Neural cell (in vitro differentiated cells): Measurements from ENCODE around the gene IGF2BP2. TPM values are rescaled to one million over a fixed set of nuclear protein-coding genes. Genes with fewer than 3 reads are reported as not detected.

Experiments
- H2AFZ ChIP-seq: fragments of 200-600, 300-800 bp; sonication (generic), shearing (Covaris generic); 2 replicates; pipeline ENCODE4 v1.6.0; 2014; ENCODE audit warnings: low read depth, mild to moderate bottlenecking, antibody characterized with exemption, low read length, moderate library complexity
- H3F3A ChIP-seq: fragments of 200-600 bp; shearing (Covaris generic); 2 replicates; pipeline ENCODE4 v1.6.1; 2016; ENCODE audit warnings: mild to moderate bottlenecking, moderate library complexity, mixed read lengths, antibody characterized with exemption, low read length; ENCODE audit not compliant: insufficient read depth, poor library complexity, severe bottlenecking
- H3K27ac ChIP-seq: fragments of 200-600, 300-800 bp; sonication (generic), shearing (Covaris generic); 2 replicates; pipeline ENCODE4 v1.5.1; 2014; ENCODE audit warnings: mild to moderate bottlenecking, low read length, moderate library complexity
- H3K27me3 ChIP-seq: fragments of 300-800, 200-600 bp; sonication (generic), shearing (Covaris generic); 2 replicates; pipeline ENCODE4 v1.6.0; 2014; ENCODE audit warnings: mild to moderate bottlenecking, low read depth, low read length, moderate library complexity; ENCODE audit not compliant: insufficient read depth
- H3K36me3 ChIP-seq: fragments of 300-800, 200-600 bp; sonication (generic), shearing (Covaris generic); 2 replicates; pipeline ENCODE4 v1.5.1; 2014; ENCODE audit warnings: mild to moderate bottlenecking, antibody characterized with exemption, low read length, moderate library complexity; ENCODE audit not compliant: insufficient read depth
- H3K4me2 ChIP-seq: fragments of 300-800, 200-600 bp; sonication (generic), shearing (Covaris generic); 2 replicates; pipeline ENCODE4 v1.6.0; 2014; ENCODE audit warnings: mild to moderate bottlenecking, low read length
- H3K4me3 ChIP-seq: fragments of 300-800, 200-600 bp; sonication (generic), shearing (Covaris generic); 2 replicates; pipeline ENCODE4 v1.5.1; 2014; ENCODE audit warnings: mild to moderate bottlenecking, low read length, moderate library complexity
- H3K79me2 ChIP-seq: fragments of 200-600 bp; shearing (Covaris generic); replicated peaks from 2 replicates; pipeline ENCODE4 v1.6.0; 2014; ENCODE audit warnings: mild to moderate bottlenecking, low read length, moderate library complexity; ENCODE audit not compliant: insufficient read depth
- H3K9ac ChIP-seq: fragments of 300-800, 200-600 bp; sonication (generic), shearing (Covaris generic); 2 replicates; pipeline ENCODE4 v1.6.1; 2016; ENCODE audit warnings: mild to moderate bottlenecking, low read length, mixed read lengths
- H3K9me2 ChIP-seq: fragments of 200-600 bp; shearing (Covaris generic); 2 replicates; pipeline ENCODE4 v1.6.1; 2016; ENCODE audit warnings: mild to moderate bottlenecking, low read length, mixed read lengths; ENCODE audit not compliant: insufficient read depth
- H3K9me3 ChIP-seq: fragments of 200-600, 300-800 bp; sonication (generic), shearing (Covaris generic); 2 replicates; pipeline ENCODE4 v1.6.1; 2016; ENCODE audit warnings: mild to moderate bottlenecking, mixed run types, low read length, moderate library complexity, mixed read lengths
- H4K20me1 ChIP-seq: fragments of 200-600 bp; shearing (Covaris generic); 2 replicates; pipeline ENCODE4 v1.6.1; 2016; ENCODE audit warnings: mild to moderate bottlenecking, mixed run types; ENCODE audit not compliant: insufficient read depth
- CTCF ChIP-seq: fragments of 450-650 bp; IDR thresholded peaks from 2 replicates; pipeline ENCODE4 v1.5.1; 2014; ENCODE audit warnings: antibody characterized with exemption, mild to moderate bottlenecking, moderate library complexity; ENCODE audit not compliant: poor library complexity, severe bottlenecking
- EP300 ChIP-seq: fragments of 450-650 bp; conservative IDR thresholded peaks from 2 replicates; pipeline ENCODE4 v1.6.1; 2014; ENCODE audit warnings: antibody characterized with exemption, mild to moderate bottlenecking, moderate library complexity; ENCODE audit not compliant: poor library complexity, severe bottlenecking
- EZH2 ChIP-seq: fragments of 200-600, 300-800 bp; shearing (Covaris generic), sonication (generic); IDR thresholded peaks from 2 replicates; pipeline ENCODE4 v1.6.1; 2014; ENCODE audit warnings: antibody characterized with exemption, low read length, borderline replicate concordance, mild to moderate bottlenecking; ENCODE audit not compliant: insufficient read depth, poor library complexity, severe bottlenecking
- MXI1 ChIP-seq: fragments of 450-650 bp; conservative IDR thresholded peaks from 2 replicates; pipeline ENCODE4 v1.6.1; 2014; ENCODE audit warnings: antibody characterized with exemption, mild to moderate bottlenecking; ENCODE audit not compliant: poor library complexity, severe bottlenecking
- POLR2AphosphoS5 ChIP-seq: IDR thresholded peaks from 2 replicates; pipeline ENCODE4 v1.6.1; 2012
- RAD21 ChIP-seq: fragments of 450-650 bp; conservative IDR thresholded peaks from 2 replicates; pipeline ENCODE4 v1.6.1; 2014; ENCODE audit warnings: antibody characterized with exemption, mild to moderate bottlenecking, moderate library complexity
- REST ChIP-seq: IDR thresholded peaks from 2 replicates; pipeline ENCODE4 v1.6.1; 2012; ENCODE audit warnings: borderline replicate concordance
- SMC3 ChIP-seq: fragments of 450-650 bp; conservative IDR thresholded peaks from 2 replicates; pipeline ENCODE4 v1.6.1; 2014; ENCODE audit warnings: antibody characterized with exemption, mild to moderate bottlenecking, moderate library complexity; ENCODE audit not compliant: poor library complexity
- TAF1 ChIP-seq: IDR thresholded peaks from 2 replicates; pipeline ENCODE4 v1.6.1; 2012; ENCODE audit warnings: low read depth
- polyA plus RNA-seq: library from polyadenylated mRNA; depleted of rRNA; stranded (reverse); fragments of >200 nt; gene quantifications from 2 replicates; pipeline ENCODE4 v1.2.3, GENCODE V29; 2014

The IGF2BP2 gene
- polyA plus RNA-seq, 1 donor from 2014 or later, result 46.6 TPM

- Histone ChIP-seq H2AFZ (no peak overlapping the region), H4K20me1 (peaks cover 8% of the 10 kb centered on the region), H3K4me2 (no peak overlapping the region)
Measured at GRCh38 chr3:185797993-185798830, 26.6 kb downstream of the IGF2BP2 start.

More at GRCh38 chr3:185797993-185798830, 26.6 kb downstream of the IGF2BP2 start:
- peaks cover 71% of the 10 kb centered on the region for H3K79me2 ChIP-seq
- no peak overlapping the region for H3K9ac ChIP-seq
- no peaks in the 10 kb centered on the region for H3K9me3 ChIP-seq
- no peaks in the 10 kb centered on the region for H3K36me3 ChIP-seq
- H3K27me3 ChIP-seq, result no peaks in the 10 kb centered on the region
- H3K27ac ChIP-seq, result no peak overlapping the region
- TF ChIP-seq MXI1, result no peak
- no peak for TF ChIP-seq EZH2
- no peak for TF ChIP-seq REST
- no peak for TF ChIP-seq TAF1
- no peak for TF ChIP-seq RAD21
- no peak for TF ChIP-seq POLR2AphosphoS5
- TF ChIP-seq EP300, result no peak
- no peak for TF ChIP-seq CTCF
- no peak for TF ChIP-seq SMC3
- no peaks in the 10 kb centered on the region for H3K9me2 ChIP-seq
- no peak overlapping the region for H3K4me3 ChIP-seq
- H3F3A ChIP-seq, result no peaks in the 10 kb centered on the region
